HG03139 (cell line): Measurements from ENCODE around the gene ARHGAP8.
"Not testable (repeated sequence)": the region's sequence is repeated elsewhere in the genome, so short reads cannot be mapped to it uniquely, and the experiment has no call there.

Experiments used
- ATAC-seq: cut with Tn5 transposase; IDR thresholded peaks from one replicate; pipeline ENCODE4 v1.9.1; 2021; ENCODE audit not compliant: unreplicated experiment

ARHGAP8 gene

GRCh38 chr22:44738347-44738715 is 14.0 kb upstream of the ARHGAP8 start:
- ATAC-seq = no peak

- ATAC-seq = no peak
Measured at GRCh38 chr22:44739024-44739423, 13.4 kb upstream of the ARHGAP8 start.

- ATAC-seq = not testable (repeated sequence)
Measured at GRCh38 chr22:44739666-44740065, 12.7 kb upstream of the ARHGAP8 start.

GRCh38 chr22:44740307-44740706 is 12.1 kb upstream of the ARHGAP8 start:
- no peak for ATAC-seq

GRCh38 chr22:44741929-44742328 is 10.4 kb upstream of the ARHGAP8 start:
- ATAC-seq = no peak

GRCh38 chr22:44743247-44743646 is 9.1 kb upstream of the ARHGAP8 start:
- no peak for ATAC-seq

- ATAC-seq = no peak
Measured at GRCh38 chr22:44743804-44744211, 8.6 kb upstream of the ARHGAP8 start.

- no peak for ATAC-seq
Measured at GRCh38 chr22:44745853-44746789, 6.3 kb upstream of the ARHGAP8 start.

- ATAC-seq = not testable (repeated sequence)
Measured at GRCh38 chr22:44747784-44748127, 4.6 kb upstream of the ARHGAP8 start.

GRCh38 chr22:44748524-44748923 is 3.9 kb upstream of the ARHGAP8 start:
- no peak for ATAC-seq

- ATAC-seq = no peak
Measured at GRCh38 chr22:44750481-44750880, 1.9 kb upstream of the ARHGAP8 start.

- no peak for ATAC-seq
Measured at GRCh38 chr22:44753189-44754042, 1.0 kb downstream of the ARHGAP8 start.

- ATAC-seq = no peak
Measured at GRCh38 chr22:44754998-44755397, 2.6 kb downstream of the ARHGAP8 start.

GRCh38 chr22:44755417-44755816 is 3.0 kb downstream of the ARHGAP8 start:
- no peak for ATAC-seq

- ATAC-seq = no peak
Measured at GRCh38 chr22:44755956-44756361, 3.6 kb downstream of the ARHGAP8 start.

- no peak for ATAC-seq
Measured at GRCh38 chr22:44758344-44758973, 6.1 kb downstream of the ARHGAP8 start.

- ATAC-seq = no peak
Measured at GRCh38 chr22:44759001-44759400, 6.6 kb downstream of the ARHGAP8 start.

- ATAC-seq = no peak
Measured at GRCh38 chr22:44759430-44760310, 7.3 kb downstream of the ARHGAP8 start.

GRCh38 chr22:44760476-44760875 is 8.1 kb downstream of the ARHGAP8 start:
- ATAC-seq = no peak

GRCh38 chr22:44761025-44761424 is 8.7 kb downstream of the ARHGAP8 start:
- no peak for ATAC-seq

- no peak for ATAC-seq
Measured at GRCh38 chr22:44764373-44764772, 12.0 kb downstream of the ARHGAP8 start.
